HL-60 (cell line): Measurements from ENCODE around the gene MAP2K5.

Source experiments
- DNase-seq, 2 experiments: peaks; one replicate each; pipeline ENCODE4 v3.0.0-alpha.2; 2010 to 2020; ENCODE audit warnings: low read depth in 1 of 2, low spot score in 1 of 2
- H3K27ac ChIP-seq: fragments of 250-450 bp; sonication (Bioruptor Pico); replicated peaks from 2 replicates; pipeline ENCODE4 v1.5.1; 2020; ENCODE audit warnings: mild to moderate bottlenecking, moderate library complexity
- H3K27me3 ChIP-seq: fragments of 250-450 bp; sonication (Bioruptor Pico); 2 replicates; pipeline ENCODE4 v1.5.1; 2021; ENCODE audit warnings: mild to moderate bottlenecking, moderate library complexity; ENCODE audit not compliant: insufficient read depth, poor library complexity, severe bottlenecking
- H3K4me3 ChIP-seq: replicated peaks from 2 replicates; pipeline ENCODE4 v1.5.1; 2011; ENCODE audit warnings: mild to moderate bottlenecking, control low read depth, low read length; ENCODE audit not compliant: insufficient read depth
- GABPA ChIP-seq: IDR thresholded peaks from 2 replicates; pipeline ENCODE4 v1.6.1; 2012; ENCODE audit warnings: low read depth
- POLR2AphosphoS5 ChIP-seq: IDR thresholded peaks from 2 replicates; pipeline ENCODE4 v1.6.1; 2012; ENCODE audit warnings: low read depth
- SPI1 ChIP-seq: IDR thresholded peaks from 2 replicates; pipeline ENCODE4 v1.6.1; 2012; ENCODE audit warnings: low read depth, mild to moderate bottlenecking, borderline replicate concordance
- TF ChIP-seq, protein P1 (sequence below): IDR thresholded peaks from one replicate; pipeline ENCODE4 v1.5.1; 2011; ENCODE audit warnings: low read length, control low read depth, inconsistent platforms; ENCODE audit not compliant: insufficient read depth
- TF ChIP-seq, protein P2 (sequence below): IDR thresholded peaks from 2 replicates; pipeline ENCODE4 v1.6.1; 2012; ENCODE audit warnings: low read depth; ENCODE audit not compliant: insufficient replicate concordance

MAP2K5 gene

DNA sequence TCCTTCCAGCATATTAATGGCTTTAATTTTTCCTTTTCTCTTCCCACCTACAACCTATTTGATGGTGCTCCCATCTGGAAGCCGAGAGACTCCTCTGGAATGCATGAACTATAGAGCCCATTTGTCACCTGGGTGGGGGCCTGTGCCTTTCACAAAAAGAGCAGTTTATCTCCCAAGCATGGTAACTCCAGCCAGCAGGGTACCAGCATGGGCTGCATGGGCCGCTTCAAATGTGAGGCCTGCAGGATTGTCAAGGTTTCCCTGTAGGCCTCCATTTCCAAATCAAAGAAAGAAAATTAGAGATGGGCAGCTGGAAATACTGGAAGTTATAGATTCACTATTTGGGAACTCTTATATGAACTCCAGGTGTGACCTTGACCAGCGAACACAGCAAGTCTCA is 232.1 kb downstream of the MAP2K5 start:
- Histone ChIP-seq H3K4me3 (no peak overlapping the region), H3K27ac (no peak overlapping the region), H3K27me3 (no peaks in the 10 kb centered on the region)
- TF ChIP-seq, protein P1, sequence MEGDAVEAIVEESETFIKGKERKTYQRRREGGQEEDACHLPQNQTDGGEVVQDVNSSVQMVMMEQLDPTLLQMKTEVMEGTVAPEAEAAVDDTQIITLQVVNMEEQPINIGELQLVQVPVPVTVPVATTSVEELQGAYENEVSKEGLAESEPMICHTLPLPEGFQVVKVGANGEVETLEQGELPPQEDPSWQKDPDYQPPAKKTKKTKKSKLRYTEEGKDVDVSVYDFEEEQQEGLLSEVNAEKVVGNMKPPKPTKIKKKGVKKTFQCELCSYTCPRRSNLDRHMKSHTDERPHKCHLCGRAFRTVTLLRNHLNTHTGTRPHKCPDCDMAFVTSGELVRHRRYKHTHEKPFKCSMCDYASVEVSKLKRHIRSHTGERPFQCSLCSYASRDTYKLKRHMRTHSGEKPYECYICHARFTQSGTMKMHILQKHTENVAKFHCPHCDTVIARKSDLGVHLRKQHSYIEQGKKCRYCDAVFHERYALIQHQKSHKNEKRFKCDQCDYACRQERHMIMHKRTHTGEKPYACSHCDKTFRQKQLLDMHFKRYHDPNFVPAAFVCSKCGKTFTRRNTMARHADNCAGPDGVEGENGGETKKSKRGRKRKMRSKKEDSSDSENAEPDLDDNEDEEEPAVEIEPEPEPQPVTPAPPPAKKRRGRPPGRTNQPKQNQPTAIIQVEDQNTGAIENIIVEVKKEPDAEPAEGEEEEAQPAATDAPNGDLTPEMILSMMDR: no peak
- no peak for DNase-seq

DNA sequence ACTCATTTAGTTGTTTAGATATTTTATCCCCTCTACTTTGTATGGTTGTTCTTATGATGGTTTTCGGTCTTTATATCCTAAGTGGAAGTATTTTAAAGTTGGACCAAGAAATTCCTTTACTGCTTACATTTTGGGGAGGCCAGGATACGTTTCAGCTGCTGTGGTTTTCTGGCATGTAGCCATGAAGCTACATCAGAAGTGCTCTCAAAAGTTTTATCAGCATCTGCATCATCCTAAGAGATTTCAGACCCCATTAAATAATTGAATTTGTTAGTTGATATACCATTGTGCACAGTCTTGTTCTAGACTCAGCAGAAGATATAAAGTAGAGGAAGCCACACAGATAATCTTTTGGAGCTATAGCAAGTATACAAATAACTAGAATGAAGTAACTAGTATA is 232.7 kb downstream of the MAP2K5 start:
- DNase-seq: no peak
- no peak overlapping the region for H3K4me3 ChIP-seq
- H3K27ac ChIP-seq: no peak overlapping the region
- H3K27me3 ChIP-seq: no peaks in the 10 kb centered on the region
- TF ChIP-seq GABPA: no peak
- TF ChIP-seq SPI1: no peak
- TF ChIP-seq POLR2AphosphoS5: no peak
- TF ChIP-seq, protein P1: no peak
- TF ChIP-seq, protein P2, sequence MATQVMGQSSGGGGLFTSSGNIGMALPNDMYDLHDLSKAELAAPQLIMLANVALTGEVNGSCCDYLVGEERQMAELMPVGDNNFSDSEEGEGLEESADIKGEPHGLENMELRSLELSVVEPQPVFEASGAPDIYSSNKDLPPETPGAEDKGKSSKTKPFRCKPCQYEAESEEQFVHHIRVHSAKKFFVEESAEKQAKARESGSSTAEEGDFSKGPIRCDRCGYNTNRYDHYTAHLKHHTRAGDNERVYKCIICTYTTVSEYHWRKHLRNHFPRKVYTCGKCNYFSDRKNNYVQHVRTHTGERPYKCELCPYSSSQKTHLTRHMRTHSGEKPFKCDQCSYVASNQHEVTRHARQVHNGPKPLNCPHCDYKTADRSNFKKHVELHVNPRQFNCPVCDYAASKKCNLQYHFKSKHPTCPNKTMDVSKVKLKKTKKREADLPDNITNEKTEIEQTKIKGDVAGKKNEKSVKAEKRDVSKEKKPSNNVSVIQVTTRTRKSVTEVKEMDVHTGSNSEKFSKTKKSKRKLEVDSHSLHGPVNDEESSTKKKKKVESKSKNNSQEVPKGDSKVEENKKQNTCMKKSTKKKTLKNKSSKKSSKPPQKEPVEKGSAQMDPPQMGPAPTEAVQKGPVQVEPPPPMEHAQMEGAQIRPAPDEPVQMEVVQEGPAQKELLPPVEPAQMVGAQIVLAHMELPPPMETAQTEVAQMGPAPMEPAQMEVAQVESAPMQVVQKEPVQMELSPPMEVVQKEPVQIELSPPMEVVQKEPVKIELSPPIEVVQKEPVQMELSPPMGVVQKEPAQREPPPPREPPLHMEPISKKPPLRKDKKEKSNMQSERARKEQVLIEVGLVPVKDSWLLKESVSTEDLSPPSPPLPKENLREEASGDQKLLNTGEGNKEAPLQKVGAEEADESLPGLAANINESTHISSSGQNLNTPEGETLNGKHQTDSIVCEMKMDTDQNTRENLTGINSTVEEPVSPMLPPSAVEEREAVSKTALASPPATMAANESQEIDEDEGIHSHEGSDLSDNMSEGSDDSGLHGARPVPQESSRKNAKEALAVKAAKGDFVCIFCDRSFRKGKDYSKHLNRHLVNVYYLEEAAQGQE: no peak

DNA sequence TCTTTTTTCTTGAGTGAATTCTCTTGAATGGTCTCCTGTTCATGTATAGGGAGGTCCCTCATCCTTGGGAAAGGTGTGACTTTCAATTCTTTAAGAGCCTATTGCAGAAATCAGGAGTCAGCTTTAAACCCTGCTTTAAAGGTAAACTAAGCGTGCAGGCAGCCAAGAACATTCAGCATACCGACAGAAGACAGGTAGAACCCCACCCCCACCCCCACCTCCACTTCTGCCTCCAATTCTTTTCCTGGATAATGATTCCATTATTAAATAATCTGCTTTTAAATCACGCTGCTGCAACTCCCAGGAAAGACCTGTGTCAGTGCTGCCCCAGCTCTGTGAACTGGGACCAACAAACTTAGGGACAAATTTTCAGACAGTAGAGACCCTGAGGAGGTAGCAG is 233.5 kb downstream of the MAP2K5 start:
- Histone ChIP-seq H3K27ac (no peak overlapping the region), H3K4me3 (no peak overlapping the region), H3K27me3 (no peaks in the 10 kb centered on the region)
- no peak for TF ChIP-seq POLR2AphosphoS5
- TF ChIP-seq, protein P2: no peak
- TF ChIP-seq SPI1: no peak
- DNase-seq: no peak

DNA sequence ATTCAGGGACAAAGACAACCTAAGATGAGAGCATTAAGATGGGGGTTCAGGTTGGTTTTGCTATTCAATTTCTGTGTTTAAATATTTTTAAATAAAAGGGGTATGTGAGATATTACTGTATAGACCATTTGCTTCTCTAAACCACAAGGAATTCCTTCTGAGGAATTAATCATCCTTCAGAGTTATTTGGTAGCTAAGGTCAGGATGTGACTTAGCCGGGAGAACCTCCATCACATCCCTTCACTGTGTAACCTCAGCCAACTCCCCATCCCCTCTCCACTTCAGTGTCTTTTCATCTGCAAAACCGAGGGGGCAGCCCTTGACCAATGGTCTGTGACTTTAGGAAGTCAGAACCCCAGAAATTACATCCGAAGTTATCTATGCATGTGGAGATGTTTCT is 234.1 kb downstream of the MAP2K5 start:
- H3K27ac ChIP-seq: no peak overlapping the region
- no peak overlapping the region for H3K4me3 ChIP-seq
- H3K27me3 ChIP-seq: no peaks in the 10 kb centered on the region
- no peak for DNase-seq
- TF ChIP-seq, protein P1: no peak

DNA sequence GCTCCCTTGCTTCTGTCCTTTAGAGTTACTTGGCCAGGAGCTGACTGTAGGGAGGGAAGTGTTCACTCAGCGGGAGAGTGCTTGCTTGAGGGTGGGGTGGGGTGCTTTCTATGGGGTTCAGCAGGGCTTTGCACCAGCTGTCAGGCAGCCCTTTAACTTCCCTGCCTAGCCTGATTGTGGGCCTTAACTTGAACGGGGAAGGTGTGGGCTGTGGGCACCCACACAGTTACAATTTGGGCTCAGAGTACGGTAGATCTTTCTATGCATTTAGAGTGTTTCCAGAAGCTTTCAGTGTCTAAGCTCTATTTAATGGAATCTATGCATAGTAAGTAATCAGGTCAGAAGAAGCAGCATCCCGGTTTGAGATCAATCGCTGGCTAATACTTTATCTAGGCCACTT is 234.6 kb downstream of the MAP2K5 start:
- Histone ChIP-seq H3K27ac (no peak overlapping the region), H3K4me3 (no peak overlapping the region), H3K27me3 (no peaks in the 10 kb centered on the region)
- no peak for TF ChIP-seq GABPA
- no peak for TF ChIP-seq SPI1
- TF ChIP-seq POLR2AphosphoS5: no peak
- DNase-seq: no peak
